Stimulated activated CD4-positive, alpha-beta T cell treated with anti-CD3 and anti-CD28 coated beads, Interleukin-1b, Interleukin-23, amount 100 ng/mL, for 4 hours (primary cell): Measurements from ENCODE around the gene P4HA1.

Source experiments
- DNase-seq, 2 donors: peaks; one replicate each; pipeline ENCODE4 v3.0.0-alpha.2; 2020; ENCODE audit warnings: low read depth in 2 of 2

P4HA1 gene

DNA sequence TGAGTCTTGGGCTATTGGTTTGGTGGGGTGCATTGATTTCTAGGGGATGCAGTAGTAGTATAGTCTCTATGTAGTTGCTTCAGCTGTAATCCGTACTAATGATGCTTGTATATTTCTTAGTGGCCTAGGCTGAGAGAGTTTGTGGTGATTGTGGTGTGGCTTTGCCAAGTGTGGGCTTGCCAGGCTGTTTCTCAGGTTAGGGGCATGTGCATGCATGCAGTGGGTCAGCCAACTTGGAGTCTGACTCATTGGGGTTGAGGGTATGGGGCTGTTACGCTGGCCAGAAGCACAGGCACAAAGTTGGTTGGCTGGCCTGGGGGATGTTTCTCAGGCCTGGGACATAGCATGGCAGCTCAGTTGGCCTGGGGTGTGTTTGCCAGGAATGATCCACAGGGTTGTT lies 116.3 kb downstream of the P4HA1 start:
- no peak for DNase-seq

DNA sequence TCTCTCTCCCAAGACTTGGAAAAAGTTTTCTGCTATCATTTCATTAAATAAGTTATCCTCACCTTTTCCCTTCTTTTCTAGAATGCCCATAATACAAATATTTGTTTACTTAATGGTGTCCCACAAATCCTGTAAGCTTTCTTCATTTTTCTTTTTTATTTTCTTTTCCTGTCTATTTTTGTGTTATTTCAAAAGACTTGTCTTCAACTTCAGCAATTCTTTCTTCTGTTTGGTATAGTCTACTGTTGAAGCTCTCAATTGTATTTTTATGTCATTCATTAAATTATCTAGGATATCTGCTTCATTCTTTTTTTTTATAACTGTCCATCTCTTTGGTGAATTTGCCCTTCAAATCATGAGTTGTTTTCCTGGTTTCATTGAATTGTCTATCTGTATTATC lies 117.0 kb downstream of the P4HA1 start:
- DNase-seq, result no peak

DNA sequence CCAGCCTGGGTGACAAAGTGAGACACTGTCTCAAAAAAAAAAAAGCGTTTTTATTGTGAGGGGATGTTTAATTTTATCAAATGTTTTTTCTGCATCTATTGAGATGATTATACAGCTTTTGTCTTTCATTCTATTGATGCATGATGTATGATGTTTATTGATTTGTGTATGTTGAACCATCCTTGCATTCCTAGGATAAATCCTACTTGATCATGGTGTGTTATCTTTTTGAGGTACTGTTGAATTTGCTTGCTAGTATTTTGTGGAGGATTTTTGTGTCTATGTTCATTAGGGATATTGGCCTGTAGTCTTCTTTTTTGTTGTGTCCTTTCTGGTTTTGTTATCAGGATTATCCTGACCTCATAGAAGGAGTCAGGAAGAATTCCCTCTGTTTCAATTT lies 119.8 kb downstream of the P4HA1 start:
- DNase-seq, result no peak
